HG03025 (cell line): ENCODE measurements around the gene CSNK1A1.
"Not testable (repeated sequence)": the region's sequence is repeated elsewhere in the genome, so short reads cannot be mapped to it uniquely, and the experiment has no call there.

Source experiments
- ATAC-seq: cut with Tn5 transposase; IDR thresholded peaks from one replicate; pipeline ENCODE4 v1.9.1; 2021; ENCODE audit warnings: mild to moderate bottlenecking, moderate library complexity; ENCODE audit not compliant: unreplicated experiment, low FRiP score

CSNK1A1 gene

DNA sequence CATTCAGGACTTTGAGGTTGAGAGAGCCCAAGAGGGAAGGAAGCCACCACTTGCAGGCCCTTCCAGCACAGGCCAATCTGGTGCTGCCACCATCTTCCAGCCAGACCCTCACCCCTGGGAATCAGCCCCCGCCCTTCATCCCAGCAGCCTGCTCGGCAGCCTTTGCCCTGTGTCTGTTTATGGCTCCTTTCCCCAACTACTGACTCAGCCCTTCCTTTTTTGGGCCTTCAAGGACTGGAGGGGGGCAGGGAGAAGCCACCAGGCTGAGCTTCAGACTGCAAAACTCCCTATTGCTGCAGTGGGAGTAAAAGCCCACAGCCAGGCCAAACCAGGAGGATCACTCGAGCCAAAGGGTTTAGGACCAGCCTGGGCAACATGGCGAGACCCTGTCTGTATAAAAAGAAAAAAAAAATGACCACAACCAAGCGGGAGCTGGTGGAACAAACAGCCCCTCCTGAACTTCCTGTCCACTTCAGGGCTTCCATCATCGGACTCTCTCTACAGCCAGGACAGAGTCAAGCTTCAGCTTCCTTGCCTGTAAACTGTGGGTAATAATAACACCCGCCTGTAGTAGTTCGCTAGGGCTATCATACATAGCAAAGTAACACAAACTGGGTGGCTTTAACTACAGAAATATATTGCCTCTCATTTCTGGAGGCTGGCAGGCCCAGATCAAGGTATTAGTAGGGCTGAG is 86.3 kb downstream of the CSNK1A1 start:
- no peak for ATAC-seq

DNA sequence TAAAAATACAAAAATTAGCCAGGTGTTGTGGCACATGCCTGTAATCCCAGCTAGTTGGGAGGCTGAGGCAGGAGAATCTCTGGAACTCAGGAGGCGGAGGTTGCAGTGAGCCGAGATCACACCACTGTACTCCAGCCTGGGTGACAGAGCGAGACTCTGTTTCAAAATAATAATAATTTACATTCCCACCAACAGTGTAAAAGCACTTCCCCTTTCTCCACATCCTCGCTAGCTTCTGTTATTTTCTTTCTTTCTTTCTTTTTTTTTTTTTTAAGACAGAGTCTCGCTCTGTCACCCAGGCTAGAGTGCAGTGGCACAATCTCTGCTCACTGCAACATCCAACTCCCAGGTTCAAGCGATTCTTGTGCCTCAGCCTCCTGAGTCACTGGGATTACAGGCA is 89.3 kb downstream of the CSNK1A1 start:
- not testable (repeated sequence) for ATAC-seq

DNA sequence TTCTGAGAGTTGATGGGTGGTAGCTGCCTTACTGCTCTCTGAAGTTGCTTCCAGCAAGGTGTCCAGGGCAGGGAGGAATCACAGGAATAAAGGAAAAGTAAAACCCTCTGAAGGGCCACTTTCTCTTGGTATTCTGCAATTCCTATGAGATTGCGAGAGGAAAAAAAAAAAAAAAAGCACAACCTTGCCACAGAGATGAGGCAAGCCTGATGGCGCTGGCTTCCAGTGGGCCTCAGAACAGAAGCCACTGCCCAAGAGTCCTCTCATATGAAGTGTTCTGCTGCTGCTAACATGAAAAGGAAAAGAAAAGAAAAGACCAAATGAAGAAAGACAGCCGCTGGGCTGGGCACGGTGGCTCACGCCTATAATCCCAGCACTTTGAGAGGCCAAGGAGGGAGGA is 91.3 kb downstream of the CSNK1A1 start:
- ATAC-seq: no peak

DNA sequence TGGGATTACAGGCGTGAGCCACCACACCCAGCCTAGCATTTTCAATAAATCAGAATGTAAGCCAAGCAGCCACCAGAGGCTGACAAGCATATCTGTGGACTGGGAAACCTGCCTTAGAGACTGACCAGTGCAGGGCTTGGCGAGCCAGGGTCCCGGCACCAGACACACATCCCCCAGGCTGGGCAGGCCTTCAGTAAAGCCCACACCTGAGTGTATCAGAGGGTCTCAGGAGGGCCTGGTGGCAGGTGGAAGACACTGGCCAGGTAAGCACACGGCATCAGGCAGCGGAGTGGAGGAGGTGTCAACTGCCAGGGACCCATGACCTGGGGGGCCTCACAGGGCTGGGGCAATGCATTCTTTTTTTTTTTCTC is 93.9 kb downstream of the CSNK1A1 start:
- no peak for ATAC-seq

DNA sequence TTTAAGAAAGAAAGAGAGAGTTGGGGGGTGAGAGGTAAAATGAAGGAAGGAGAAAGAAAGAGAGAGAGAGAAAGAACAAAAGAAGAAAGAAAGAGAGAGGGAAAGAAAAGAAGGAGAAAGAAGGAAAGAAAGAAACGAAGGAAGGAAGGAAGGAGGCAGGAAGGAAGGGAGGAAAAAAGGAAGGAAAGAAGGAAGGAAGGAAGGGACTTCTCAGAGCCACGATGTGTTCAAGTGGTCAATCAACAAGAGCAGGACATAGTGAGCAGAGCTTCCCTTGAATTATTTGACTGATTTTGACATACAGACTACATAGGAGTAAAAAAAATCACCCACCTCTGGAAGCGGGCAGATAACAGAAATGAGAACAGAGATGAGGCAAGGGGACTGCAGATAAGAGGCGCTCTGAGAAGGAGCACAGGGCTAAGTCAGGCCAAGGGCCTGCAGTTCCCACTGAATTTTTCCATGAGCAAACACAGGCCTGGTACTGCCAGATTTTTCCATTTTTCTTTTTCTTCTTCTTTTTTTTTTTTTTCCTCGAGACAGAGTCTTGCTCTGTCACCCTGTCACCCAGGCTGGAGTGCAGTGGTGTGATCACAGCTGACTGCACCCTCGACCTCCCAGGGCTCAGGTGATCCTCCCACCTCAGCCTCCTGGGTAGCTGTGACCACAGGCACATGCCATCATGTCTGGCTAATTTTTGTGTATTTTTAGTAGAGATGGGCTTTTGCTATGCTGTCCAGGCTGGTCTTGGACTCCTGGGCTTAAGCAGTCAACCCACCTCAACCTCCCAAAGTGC is 94.4 kb downstream of the CSNK1A1 start:
- no peak for ATAC-seq

DNA sequence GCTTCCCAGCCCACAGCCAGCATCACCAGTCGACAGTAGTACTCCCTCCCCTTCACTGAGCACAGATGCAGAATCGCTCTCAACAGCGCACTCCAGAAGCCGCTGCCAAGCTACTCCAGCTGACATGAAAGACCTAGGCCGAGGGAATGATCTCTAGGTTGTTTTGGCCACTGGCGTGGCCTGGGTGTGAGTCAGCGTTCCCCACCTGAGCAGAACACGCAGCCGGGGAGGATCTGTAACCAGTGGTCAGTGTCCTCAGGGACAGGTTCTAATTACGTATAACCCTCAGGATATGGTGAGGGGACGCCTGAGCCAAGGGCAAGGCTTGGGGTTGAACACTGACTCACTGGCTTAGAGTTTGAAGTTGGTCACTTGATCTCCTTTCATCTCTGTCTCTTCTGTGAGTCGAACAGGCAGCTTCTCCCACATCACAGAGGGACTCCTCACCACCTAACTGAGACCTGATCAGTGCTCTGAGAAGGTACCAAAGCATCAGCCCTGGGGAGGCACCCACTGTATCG is 95.3 kb downstream of the CSNK1A1 start:
- no peak for ATAC-seq

DNA sequence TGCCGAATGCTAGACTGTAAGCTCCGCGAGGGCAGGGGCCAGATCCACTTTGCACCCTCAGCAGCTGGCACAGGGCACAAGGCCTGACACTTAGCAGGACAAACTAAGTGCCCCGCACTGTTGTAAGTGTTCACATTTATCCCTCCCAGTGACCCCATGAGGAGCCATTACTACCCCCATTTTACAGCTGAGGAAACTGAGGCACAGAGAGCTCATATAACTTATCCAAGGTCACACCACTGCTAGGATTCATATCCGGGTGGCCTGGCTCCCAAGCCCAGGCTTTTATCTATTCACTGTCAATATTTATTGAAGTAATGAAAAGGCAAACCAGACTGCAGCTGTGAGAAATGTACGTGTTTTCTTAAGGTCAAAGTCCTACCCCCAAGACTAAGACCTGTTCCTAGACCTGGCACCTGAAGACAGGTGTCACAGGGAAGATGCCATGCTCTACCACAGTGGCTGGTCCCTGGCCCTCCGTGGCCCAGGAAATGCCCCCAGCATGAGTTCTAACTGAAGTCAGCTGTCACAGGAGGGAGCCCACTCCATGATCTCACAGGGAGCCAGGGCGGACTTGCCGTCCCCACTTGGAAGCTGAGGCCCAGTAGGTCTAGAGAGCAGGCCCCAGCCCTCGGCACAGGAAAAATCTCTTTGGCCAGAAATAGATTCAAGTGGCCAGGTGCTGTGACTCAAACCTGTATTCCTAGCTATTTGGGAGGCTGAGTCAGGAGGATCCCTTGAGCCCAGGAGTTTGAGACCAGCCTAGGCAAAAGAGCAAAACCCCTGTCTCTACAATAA is 97.4 kb downstream of the CSNK1A1 start:
- ATAC-seq: no peak

DNA sequence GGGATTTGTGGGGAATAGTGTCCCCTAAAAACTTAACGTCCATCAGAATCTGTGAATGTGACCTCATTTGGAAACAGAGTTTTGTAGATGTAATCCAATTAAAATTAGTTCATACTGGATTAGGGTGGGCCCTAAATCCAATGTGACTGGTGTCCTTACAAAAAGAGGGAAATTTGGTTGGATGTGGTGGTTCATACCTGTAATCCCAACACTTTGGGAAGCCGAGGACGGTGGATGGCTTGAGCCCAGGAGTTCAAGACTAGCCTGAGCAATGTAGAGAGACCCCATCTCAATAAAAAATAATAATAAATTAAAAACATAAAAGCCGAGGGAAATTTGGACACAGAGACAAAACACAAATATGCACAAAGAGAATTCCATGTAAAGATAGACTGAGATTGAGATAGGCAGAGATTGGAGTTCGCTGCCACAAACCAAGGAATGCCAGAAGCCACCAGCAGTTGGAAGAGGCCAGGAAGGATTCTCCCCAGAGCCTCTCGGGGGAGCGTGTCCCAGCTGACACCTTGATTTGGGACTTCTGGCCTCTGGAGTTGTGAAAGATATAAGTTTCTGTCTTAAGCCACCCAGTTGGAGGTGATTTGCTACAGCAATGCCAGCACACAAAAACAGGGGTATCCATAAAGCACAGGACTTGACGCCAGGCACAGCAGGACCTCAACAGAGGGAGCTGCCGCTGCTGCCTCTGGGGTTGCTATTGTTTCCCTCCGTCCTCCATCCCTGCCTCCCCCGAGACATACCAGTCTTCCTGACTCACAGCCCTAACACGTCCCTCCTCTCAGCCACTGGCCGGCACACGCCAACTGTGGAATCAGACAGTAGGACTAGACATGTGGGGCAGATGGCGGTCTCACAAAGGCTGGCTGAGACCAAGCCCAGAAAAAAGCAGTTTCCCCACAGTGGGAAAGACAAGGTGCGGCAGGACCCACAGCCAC is 98.3 kb downstream of the CSNK1A1 start:
- ATAC-seq: no peak

DNA sequence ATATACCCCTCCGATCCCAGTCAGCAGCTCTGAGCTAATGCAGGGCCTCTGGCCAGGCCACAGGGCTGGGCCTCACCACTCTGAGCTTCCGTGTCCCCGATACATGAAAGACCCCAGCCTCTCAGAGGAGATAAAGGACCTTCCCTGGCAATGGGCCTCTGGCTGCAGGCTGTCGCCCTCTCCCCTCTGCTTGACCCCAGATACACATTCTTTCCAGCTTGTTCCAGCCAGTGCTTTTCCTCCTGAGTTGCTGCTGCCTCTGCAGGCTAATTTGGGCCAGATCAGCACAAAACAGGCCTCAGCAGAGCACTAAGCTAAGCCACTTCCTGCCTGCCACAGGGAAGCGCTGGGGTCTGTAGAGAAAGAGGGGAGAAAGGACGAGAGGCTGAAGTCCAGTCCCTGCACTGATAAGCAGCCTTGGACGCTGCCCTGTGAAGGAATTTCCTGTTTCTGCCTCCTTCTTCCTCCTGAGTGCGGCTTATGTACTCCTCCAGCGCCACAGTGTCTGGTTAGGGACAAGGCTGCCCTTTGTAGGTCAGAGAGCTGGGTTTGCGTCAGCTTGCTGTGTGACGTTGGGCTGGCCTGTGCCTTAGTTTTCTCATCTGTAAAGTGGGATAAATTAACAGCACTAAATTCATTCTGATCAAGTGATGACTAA is 99.1 kb downstream of the CSNK1A1 start:
- ATAC-seq: no peak

DNA sequence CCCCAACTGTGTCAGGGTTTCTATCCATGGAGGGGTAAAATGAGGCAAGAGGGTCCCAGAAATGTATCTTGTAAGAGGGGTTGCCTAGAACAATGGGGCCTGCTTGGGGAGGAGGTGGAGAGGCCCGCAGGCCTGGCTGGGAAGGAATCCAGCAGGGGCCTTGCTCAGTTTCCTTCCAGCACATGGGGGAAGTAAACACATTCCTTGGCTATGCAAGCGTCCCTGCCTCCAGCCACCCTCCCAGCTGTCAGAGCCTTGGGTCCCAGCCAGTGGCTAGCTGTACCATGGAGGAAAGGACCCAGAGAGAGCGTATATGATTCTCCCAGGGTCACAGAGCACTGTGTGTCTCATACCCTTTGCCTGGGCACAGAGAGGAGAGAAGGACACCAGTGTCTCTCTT is 101.0 kb downstream of the CSNK1A1 start:
- no peak for ATAC-seq

DNA sequence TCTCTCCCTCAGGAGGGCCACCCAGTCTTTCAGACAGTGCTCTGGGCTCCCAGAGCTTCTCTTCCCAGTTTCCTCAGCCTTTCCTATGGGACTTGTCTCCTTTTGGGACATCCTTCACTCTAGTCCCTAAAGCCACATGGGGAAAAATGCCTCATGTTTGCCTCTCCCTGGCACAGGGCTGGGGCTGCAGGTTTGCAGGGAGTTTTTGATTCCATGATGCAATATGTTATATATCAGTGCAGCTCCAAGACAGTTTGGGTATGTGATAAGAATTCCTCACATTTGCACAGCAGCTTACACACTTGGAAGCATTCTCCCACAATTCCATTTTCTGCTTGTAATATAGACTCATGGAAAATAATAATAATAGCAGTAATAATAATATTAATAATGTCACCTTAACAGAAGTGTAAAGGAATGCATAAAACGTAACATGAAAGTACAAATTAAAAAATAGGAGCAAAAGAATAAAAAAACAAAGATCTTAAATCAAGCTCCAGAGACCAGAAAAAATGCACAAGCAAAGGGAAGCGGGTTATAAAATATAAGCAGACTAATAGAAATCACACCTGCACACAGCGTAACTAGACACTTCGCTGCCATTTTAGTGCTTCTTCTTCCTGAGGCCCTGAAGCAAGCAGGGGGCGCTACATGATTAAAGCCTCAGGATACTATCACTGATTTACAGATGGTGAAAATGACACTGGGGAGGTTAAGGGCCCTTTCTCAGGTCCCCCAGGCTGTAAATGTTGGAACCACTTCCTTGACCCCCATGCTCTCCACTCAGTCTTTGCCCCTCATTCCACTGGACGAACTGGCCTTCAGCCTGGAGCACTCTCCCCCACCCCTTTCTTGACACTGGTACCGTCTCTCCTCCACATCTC is 102.2 kb downstream of the CSNK1A1 start:
- no peak for ATAC-seq

DNA sequence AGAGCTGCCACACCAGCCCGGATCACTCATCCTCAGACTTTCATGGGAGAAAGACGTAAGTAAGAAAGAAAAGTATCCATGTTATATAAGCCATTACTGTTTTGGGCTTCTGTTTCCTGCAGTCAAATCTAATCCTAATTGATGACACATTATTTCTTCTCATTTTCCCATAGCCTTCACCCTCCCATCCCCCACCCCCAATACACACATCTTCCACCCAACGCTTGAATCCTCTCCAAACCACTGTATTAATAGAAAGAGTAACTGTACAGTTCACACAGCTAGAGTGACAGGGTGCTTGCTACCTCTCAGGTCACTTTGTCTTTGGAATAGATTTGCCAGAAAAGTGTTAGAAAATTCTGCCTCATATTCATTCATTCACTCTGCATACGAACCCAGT is 102.8 kb downstream of the CSNK1A1 start:
- ATAC-seq: no peak

DNA sequence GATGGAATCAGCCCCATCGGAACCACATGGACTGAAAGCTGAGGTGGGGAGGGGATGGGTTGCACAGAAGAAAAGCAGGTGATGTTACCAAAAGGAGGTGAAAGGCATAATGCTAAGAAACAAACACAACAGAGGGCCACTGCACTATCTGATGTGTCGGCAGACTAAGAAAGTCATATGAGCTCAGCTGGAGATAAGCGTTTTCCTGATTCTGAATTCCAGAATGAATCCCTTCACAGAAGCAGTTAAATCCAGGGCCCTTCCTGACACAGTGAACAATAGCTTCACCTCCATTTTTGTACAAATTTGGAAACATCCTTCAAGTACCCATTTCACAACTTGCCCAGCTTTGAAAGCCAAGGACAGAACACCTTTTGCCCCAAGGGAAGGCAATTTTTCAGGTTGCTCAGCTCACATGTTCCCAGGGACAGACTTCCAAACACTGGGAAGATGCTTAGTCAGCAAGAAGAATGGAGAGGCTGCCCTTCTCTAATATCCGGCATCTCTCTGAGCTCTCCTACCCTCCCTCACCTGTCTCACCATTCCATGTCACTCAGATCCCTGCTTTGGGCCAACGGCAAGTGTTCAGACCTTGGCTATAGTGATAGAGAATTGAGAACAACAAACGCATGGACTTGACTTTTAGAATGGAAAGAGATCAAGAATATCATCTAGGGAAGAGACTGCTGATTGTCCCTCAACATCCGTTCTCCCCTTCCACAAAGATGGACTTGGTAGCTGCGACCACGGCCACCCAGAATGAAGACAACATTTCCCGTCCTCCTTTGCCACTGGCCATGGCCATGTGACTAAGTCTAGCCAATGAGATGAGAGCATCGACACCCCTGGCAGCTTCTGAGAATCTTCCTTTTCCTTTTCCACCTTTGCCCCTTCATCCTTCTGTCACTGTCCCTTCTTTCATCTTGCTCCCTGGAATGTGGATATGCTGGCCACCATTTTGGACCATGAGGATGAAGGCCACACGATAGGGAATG is 103.6 kb downstream of the CSNK1A1 start:
- ATAC-seq: no peak

DNA sequence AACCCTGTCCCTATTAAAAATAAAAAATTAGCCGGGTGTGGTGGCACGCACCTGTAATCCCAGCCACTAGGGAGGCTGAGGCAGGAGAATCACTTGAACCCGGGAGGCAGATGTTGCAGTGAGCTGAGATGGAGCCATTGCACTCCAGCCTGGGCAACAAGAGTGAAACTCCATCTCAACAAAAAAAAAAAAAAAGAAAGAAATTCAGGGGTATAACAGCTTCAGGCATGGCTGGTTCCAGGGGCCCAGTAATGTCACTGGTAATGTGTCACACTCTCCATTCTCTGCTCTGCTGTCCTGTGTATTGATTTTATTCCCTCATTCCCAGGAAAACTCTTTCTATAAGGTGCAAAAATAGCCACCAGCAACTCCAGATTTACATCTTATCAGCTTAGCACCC is 104.4 kb downstream of the CSNK1A1 start:
- ATAC-seq: not testable (repeated sequence)

DNA sequence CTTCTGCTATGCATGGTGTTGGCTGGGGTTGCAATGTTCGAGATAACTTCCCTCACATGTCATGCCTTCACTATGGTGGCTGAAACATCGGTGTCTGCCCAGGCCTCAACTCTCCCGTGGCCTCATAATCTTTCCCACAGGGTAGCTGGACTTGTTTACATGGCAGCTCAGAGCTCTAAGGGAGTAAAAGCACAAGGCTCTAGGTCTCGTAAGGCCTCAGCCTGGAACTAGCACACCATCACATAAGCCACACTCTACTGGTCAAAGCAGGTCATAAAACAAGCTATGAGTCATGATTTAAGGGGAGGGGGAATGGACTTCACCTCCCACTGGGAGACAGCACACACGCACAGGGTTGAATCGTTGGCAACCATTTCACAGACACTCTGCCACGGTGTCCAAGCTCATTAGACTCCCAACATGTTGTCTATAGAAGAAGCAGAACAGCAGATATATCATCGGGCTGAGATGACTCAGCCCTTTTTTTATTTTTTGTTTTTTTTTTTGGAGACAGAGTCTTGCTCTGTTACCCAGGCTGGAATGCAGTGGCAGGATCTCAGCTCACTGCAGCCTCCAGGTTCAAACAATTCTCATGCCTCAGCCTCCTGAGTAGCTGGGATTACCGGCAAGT is 105.4 kb downstream of the CSNK1A1 start:
- ATAC-seq: no peak

DNA sequence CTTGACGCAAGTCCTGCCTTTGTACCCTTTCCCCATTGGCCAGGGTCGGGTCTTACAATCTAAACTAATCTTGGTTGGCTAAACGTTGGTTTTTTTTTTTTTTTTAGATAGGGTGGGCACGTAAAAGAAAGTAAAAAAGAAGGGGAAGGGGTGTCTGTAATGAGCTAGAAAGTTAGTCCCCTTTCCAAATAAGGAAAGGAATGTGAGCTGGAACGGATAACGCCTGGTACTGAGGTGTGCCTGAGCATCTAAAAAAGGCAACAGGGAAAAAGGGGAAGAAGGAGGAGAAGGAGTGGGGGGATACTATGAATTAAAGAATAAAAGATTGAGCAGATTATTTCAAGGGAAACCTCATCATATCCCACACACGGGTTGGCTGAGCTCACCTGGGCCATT is 105.9 kb downstream of the CSNK1A1 start:
- ATAC-seq: no peak

DNA sequence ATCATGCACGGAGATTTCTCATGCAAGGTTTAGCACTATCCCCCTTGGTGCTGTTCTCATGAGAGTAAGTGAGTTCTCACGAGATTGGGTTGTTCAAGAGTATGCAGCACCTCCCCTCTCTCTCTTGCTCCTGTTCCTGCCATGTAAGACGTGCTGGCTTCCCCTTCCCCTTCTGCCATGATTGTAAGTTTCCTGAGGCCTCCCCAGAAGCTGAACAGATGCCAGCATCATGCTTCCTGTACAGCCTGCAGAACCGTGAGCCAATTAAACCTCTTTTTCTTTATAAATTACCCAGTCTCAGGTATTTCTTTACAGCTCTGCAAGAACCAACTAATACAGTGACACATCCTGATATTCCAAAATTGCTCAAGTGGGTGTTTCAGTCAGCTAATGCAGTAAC is 106.8 kb downstream of the CSNK1A1 start:
- not testable (repeated sequence) for ATAC-seq
